Uterus (tissue), 2 donors: ENCODE results near the gene HLA-DRA.

Experiments used
- CTCF ChIP-seq, 4 experiments: fragments of 200-600 bp in 2 of 4; fragments of 450-650 bp in 2 of 4; sonication (generic) in 2 of 4; IDR thresholded peaks; one replicate each; pipeline ENCODE4 v1.5.1; 2016 to 2019; ENCODE audit warnings: antibody characterized with exemption in 4 of 4, mild to moderate bottlenecking in 2 of 4, moderate library complexity in 1 of 4
- POLR2A ChIP-seq, 2 donors: fragments of 450-650 bp; IDR thresholded peaks; one replicate each; pipeline ENCODE4 v1.6.1; 2016; ENCODE audit warnings: antibody characterized with exemption in 2 of 2, mild to moderate bottlenecking in 1 of 2, moderate library complexity in 1 of 2

DNA sequence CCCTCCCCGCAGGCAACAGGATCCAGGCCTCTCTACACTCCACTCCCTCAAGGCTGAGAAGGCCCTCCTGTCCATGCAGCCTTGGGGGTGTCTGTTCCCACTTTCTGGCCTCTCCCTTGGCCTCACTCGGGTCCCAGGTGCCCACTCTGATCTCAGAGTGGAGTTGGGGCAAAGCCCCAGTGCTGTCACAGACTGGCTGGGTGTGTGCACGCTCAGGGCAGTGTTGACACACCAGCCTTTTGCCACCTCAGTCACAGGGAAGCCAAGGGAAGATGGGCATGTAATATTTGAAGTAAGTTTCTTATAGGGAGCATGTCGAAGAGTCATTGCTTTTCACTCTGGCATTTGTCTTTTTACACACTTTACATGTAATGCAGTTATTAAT lies 44.9 kb downstream of the HLA-DRA start:
- TF ChIP-seq CTCF (IDR thresholded peaks at IDR 0.05) (no peak), POLR2A (IDR thresholded peaks at IDR 0.05) (no peak)
